ENCODE results near the gene TNFRSF21.

DNA sequence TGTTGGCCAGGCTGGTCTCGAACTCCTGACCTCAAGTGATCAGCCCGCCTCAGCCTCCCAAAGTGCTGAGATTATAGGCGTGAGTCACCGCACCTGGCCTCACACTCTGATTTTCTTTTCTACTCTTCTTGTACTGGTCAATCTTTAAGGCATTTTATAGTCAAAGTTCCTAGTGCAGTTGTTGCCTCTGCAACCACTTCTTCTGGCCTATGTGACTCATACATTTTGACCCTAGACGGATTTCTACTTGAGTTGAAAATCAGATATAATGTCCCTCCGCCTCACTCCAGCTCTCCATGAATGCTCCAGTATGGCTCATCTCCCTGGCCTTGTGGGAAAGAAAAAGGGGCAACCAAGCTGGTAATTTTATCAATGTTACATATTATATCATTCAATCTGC, 42.4 kb downstream of the TNFRSF21 start:
- TF ChIP-seq EP300 (IDR thresholded peaks at IDR 0.05; ENCODE audit: borderline replicate concordance), result no peak
- TF ChIP-seq TAF1 (IDR thresholded peaks at IDR 0.05; ENCODE audit: low read depth), result no peak
- TF ChIP-seq, protein P1, sequence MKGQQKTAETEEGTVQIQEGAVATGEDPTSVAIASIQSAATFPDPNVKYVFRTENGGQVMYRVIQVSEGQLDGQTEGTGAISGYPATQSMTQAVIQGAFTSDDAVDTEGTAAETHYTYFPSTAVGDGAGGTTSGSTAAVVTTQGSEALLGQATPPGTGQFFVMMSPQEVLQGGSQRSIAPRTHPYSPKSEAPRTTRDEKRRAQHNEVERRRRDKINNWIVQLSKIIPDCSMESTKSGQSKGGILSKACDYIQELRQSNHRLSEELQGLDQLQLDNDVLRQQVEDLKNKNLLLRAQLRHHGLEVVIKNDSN (IDR thresholded peaks at IDR 0.05), result no peak
- no peak for TF ChIP-seq RAD21 (IDR thresholded peaks at IDR 0.05; ENCODE audit: low read depth)
- no peak for TF ChIP-seq CEBPB (IDR thresholded peaks at IDR 0.05)
- no peak for TF ChIP-seq REST (IDR thresholded peaks at IDR 0.05; ENCODE audit: low read depth)
- TF ChIP-seq, protein P2, sequence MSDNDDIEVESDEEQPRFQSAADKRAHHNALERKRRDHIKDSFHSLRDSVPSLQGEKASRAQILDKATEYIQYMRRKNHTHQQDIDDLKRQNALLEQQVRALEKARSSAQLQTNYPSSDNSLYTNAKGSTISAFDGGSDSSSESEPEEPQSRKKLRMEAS (IDR thresholded peaks at IDR 0.05), result no peak
- no peak for TF ChIP-seq TCF12 (IDR thresholded peaks at IDR 0.05; ENCODE audit: low read depth)
- no peak for TF ChIP-seq YY1 (IDR thresholded peaks at IDR 0.05; ENCODE audit: low read depth)
- no peak for TF ChIP-seq NFIC (IDR thresholded peaks at IDR 0.05)
- TF ChIP-seq EGR1 (IDR thresholded peaks at IDR 0.05), result no peak

All from Ishikawa (cell line).